Esophagus muscularis mucosa (tissue), 4 donors: Measurements from ENCODE around the gene IGSF8.

Source experiments
- EP300 ChIP-seq: sonication (generic); formaldehyde crosslinking; IDR thresholded peaks from one replicate; pipeline ENCODE4 v1.6.1; 2017; ENCODE audit warnings: antibody characterized with exemption
- POLR2A ChIP-seq: fragments of 450-650 bp; IDR thresholded peaks from one replicate; pipeline ENCODE4 v1.6.1; 2017; ENCODE audit warnings: antibody characterized with exemption, moderate library complexity, mild to moderate bottlenecking, low read depth
- POLR2AphosphoS5 ChIP-seq, 2 donors: sonication (generic); formaldehyde crosslinking; IDR thresholded peaks; one replicate each; pipeline ENCODE4 v1.6.1; 2017; ENCODE audit warnings: antibody characterized with exemption in 2 of 2
- TF ChIP-seq, protein P1 (sequence below), 3 experiments: fragments of 200-600 bp in 2 of 3; fragments of 450-650 bp in 1 of 3; sonication (generic) in 2 of 3; IDR thresholded peaks; one replicate each; pipeline ENCODE4 v1.5.1; 2017 to 2019; ENCODE audit warnings: antibody characterized with exemption in 3 of 3, mild to moderate bottlenecking in 2 of 3, moderate library complexity in 1 of 3

DNA sequence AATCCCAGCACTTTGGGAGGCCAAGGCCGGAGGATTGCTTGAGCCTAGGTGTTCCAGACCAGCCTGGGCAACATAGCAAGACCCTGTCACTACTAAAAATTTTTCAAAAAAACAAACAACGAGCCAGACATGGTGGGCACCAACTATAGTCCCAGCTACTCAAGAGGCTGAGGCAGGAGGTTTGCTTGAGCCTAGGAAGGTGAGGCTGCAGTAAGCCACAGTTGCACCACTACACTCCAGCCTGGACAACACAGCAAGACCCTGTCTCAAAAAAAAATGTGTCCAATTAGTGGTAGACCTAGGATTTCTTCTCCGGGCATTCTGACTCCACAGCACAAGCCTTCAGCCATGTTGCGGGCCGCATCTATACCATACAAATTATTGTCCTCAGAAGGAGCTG lies 6.7 kb upstream of the IGSF8 start:
- no peak for TF ChIP-seq POLR2AphosphoS5 (IDR thresholded peaks at IDR 0.05)
- TF ChIP-seq, protein P1, sequence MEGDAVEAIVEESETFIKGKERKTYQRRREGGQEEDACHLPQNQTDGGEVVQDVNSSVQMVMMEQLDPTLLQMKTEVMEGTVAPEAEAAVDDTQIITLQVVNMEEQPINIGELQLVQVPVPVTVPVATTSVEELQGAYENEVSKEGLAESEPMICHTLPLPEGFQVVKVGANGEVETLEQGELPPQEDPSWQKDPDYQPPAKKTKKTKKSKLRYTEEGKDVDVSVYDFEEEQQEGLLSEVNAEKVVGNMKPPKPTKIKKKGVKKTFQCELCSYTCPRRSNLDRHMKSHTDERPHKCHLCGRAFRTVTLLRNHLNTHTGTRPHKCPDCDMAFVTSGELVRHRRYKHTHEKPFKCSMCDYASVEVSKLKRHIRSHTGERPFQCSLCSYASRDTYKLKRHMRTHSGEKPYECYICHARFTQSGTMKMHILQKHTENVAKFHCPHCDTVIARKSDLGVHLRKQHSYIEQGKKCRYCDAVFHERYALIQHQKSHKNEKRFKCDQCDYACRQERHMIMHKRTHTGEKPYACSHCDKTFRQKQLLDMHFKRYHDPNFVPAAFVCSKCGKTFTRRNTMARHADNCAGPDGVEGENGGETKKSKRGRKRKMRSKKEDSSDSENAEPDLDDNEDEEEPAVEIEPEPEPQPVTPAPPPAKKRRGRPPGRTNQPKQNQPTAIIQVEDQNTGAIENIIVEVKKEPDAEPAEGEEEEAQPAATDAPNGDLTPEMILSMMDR (IDR thresholded peaks at IDR 0.05), result no peak
- TF ChIP-seq POLR2A, result no peak
- TF ChIP-seq EP300, result no peak
